ENCODE measurements around the gene TMEM234.

The TMEM234 gene

GRCh38 chr1:32239337-32239736 lies 17.2 kb upstream of the TMEM234 start:
- DNase-seq = no peak

- no peak for DNase-seq
These were observed 12.6 kb upstream of the TMEM234 start for GRCh38 chr1:32234792-32235191.

GRCh38 chr1:32232558-32233304 lies 10.6 kb upstream of the TMEM234 start:
- DNase-seq = no peak

- no peak for DNase-seq
These were observed 9.8 kb upstream of the TMEM234 start for GRCh38 chr1:32231843-32232432.

- no peak for DNase-seq
These were observed 6.6 kb upstream of the TMEM234 start for GRCh38 chr1:32228771-32229170.

- no peak for DNase-seq
These were observed 2.1 kb upstream of the TMEM234 start for GRCh38 chr1:32224285-32224684.

GRCh38 chr1:32223683-32224082 lies 1.5 kb upstream of the TMEM234 start:
- DNase-seq = no peak

- no peak for DNase-seq
These were observed 573 bp downstream of the TMEM234 start for GRCh38 chr1:32221581-32221979.

GRCh38 chr1:32220746-32221580 lies 1.2 kb downstream of the TMEM234 start:
- DNase-seq = no peak

GRCh38 chr1:32219022-32219421 lies 3.1 kb downstream of the TMEM234 start:
- DNase-seq = no peak

GRCh38 chr1:32216566-32216965 lies 5.6 kb downstream of the TMEM234 start:
- DNase-seq = no peak

GRCh38 chr1:32215629-32216480 lies 6.3 kb downstream of the TMEM234 start:
- DNase-seq = peak; percentile 18

- DNase-seq = no peak
These were observed 13.2 kb downstream of the TMEM234 start, which contains the start of gene DCDC2B for GRCh38 chr1:32208891-32209328. Gene DCDC2B (plus strand): TSS chr1:32209089. CDS start chr1:32209094, 5 bp downstream.

GRCh38 chr1:32208469-32208868 lies 13.7 kb downstream of the TMEM234 start:
- no peak for DNase-seq

- DNase-seq = peak; percentile 49
These were observed 16.5 kb downstream of the TMEM234 start, which contains the start of gene IQCC for GRCh38 chr1:32205401-32206370. Gene IQCC (plus strand): TSS chr1:32205671. CDS start chr1:32205682, 11 bp downstream.

- no peak for DNase-seq
These were observed 17.2 kb downstream of the TMEM234 start for GRCh38 chr1:32204943-32205361.

GRCh38 chr1:32201011-32201855 lies 20.9 kb downstream of the TMEM234 start:
- DNase-seq = no peak

- DNase-seq = peak; percentile 42
These were observed 21.7 kb downstream of the TMEM234 start, which contains the start of gene CCDC28B for GRCh38 chr1:32200226-32201010. Gene CCDC28B (plus strand): TSS chr1:32200595. CDS start chr1:32201936, 1,341 bp downstream.

GRCh38 chr1:32199717-32200072 lies 22.5 kb downstream of the TMEM234 start:
- DNase-seq = no peak
